Fibroblast of lung (primary cell): ENCODE data around the gene SMARCE1. TPM values are rescaled to one million over a fixed set of nuclear protein-coding genes. Genes with fewer than 3 reads are reported as not detected.
A peak's percentile ranks its signal among the peaks of the same experiment; 100 is the strongest.

Experiments
- DNase-seq, 2 donors: peaks; one replicate each; pipeline versions ENCODE4 v3.0.0 to v3.0.0-alpha.2; 2010; ENCODE audit warnings: low read depth in 2 of 2
- H2AFZ ChIP-seq: 2 replicates; pipeline ENCODE4 v1.5.1; 2012; ENCODE audit warnings: low read length, control low read depth, inconsistent platforms
- H3K27ac ChIP-seq: 2 replicates; pipeline ENCODE4 v1.5.1; 2011; ENCODE audit warnings: low read length, control low read depth; ENCODE audit not compliant: insufficient read depth
- H3K27me3 ChIP-seq: 2 replicates; pipeline ENCODE4 v1.5.1; 2011; ENCODE audit warnings: mild to moderate bottlenecking, low read length; ENCODE audit not compliant: control insufficient read depth, insufficient read depth
- H3K36me3 ChIP-seq: 2 replicates; pipeline ENCODE4 v1.5.1; 2011; ENCODE audit warnings: low read length; ENCODE audit not compliant: control insufficient read depth, insufficient read depth
- H3K4me1 ChIP-seq: 2 replicates; pipeline ENCODE4 v1.5.1; 2011; ENCODE audit warnings: low read length; ENCODE audit not compliant: control insufficient read depth, insufficient read depth; ENCODE audit errors: extremely low read depth
- H3K4me2 ChIP-seq: 2 replicates; pipeline ENCODE4 v1.5.1; 2011; ENCODE audit warnings: low read length, control low read depth; ENCODE audit not compliant: insufficient read depth; ENCODE audit errors: extremely low read depth
- H3K4me3 ChIP-seq, 4 experiments: fragments of 200-600 bp in 1 of 4; sonication (generic) in 1 of 4; replicated peaks in 1 of 4; 2 replicates each; pipeline ENCODE4 v1.5.1; 2011 to 2016; ENCODE audit warnings: low read length in 4 of 4, low read depth in 3 of 4, mild to moderate bottlenecking in 3 of 4, control low read depth in 2 of 4, inconsistent platforms in 1 of 4, mixed read lengths in 1 of 4; ENCODE audit not compliant: insufficient read depth in 1 of 4; ENCODE audit errors: control extremely low read depth in 1 of 4
- H3K79me2 ChIP-seq: 2 replicates; pipeline ENCODE4 v1.5.1; 2012; ENCODE audit warnings: mild to moderate bottlenecking, low read length, inconsistent platforms; ENCODE audit not compliant: control insufficient read depth, insufficient read depth
- H3K9ac ChIP-seq: 2 replicates; pipeline ENCODE4 v1.5.1; 2011; ENCODE audit warnings: mild to moderate bottlenecking, low read length, control low read depth; ENCODE audit not compliant: insufficient read depth
- H3K9me3 ChIP-seq: 2 replicates; pipeline ENCODE4 v1.5.1; 2012; ENCODE audit warnings: low read depth, low read length; ENCODE audit not compliant: control insufficient read depth, insufficient read depth
- H4K20me1 ChIP-seq: 2 replicates; pipeline ENCODE4 v1.5.1; 2011; ENCODE audit warnings: low read length; ENCODE audit not compliant: control insufficient read depth, insufficient read depth; ENCODE audit errors: extremely low read depth
- CTCF ChIP-seq, 2 donors: IDR thresholded peaks in 1 of 2; conservative IDR thresholded peaks in 1 of 2; 1 replicate in 1 of 2; 2 replicates in 1 of 2; pipeline ENCODE4 v1.5.1; 2011 to 2012; ENCODE audit warnings: low read length in 2 of 2, control low read depth in 1 of 2, inconsistent platforms in 1 of 2, low read depth in 1 of 2, mild to moderate bottlenecking in 1 of 2
- EZH2 ChIP-seq: IDR thresholded peaks from 2 replicates; pipeline ENCODE4 v1.5.1; 2012; ENCODE audit warnings: low read length, control low read depth, mild to moderate bottlenecking; ENCODE audit errors: missing control alignments
- polyA minus RNA-seq: library from RNA; depleted of rRNA, polyadenylated mRNA; stranded (reverse); fragments of >200 nt; gene quantifications from 2 replicates; pipeline ENCODE4 v1.2.3, GENCODE V29; 2011; ENCODE audit warnings: low replicate concordance
- polyA plus RNA-seq, 2 donors: library from polyadenylated mRNA; depleted of rRNA in 1 of 2; stranded (reverse) in 1 of 2; unstranded in 1 of 2; fragments of >200 nt; gene quantifications; 2 replicates each; pipeline ENCODE4 v1.2.1, GENCODE V29; 2011 to 2012; ENCODE audit warnings: missing spikeins in 1 of 2
- total RNA-seq: library from RNA; depleted of rRNA; stranded (reverse); fragments of >200 nt; gene quantifications from 2 replicates; pipeline ENCODE4 v1.2.1, GENCODE V29; 2014

The SMARCE1 gene
- total RNA-seq = 75.6 and 86.5 TPM in 2 replicates
- polyA plus RNA-seq = 93.8 and 103 TPM in 2 replicates
- 110 and 134 TPM in 2 replicates for polyA plus RNA-seq (2012)
- polyA minus RNA-seq = 10.2 and 21.9 TPM in 2 replicates

DNA sequence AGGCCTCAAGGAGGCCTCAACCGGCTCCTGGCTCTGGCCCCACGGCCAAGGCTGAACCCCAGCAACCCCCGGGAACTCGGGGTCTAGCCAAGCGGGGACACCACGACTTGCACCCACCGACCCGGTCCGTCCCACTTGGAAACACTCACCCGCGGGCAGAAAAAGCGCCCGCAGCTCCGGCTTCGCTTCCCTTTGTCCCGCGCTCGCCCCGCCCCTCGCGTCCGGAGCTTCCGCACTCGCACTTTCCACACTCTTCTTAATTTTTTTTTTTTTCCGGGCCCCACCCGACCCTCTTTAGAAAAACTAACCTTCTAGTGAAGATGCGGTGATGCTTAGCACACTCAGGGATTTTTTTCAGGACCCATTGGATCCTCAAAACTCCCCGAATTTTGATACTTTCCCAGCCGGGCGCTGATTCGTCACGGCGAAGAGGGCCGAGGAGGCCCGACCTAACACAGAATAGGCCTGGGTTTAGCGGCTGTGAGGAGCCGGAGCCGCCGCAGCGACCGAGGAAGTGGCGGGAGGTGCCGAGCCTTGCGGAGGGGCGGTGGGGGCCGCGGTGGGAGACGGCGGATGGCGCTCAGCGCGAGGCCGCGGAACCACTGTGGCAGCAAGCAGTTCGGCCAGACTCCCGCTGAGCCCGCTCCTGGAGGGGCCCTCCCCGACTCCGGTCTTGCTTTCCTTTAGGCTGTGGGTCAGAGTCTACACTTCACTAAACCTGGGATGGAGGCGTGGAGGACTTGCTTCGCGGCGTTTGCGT lies at the start of gene SMARCE1:
SMARCE1 (minus strand) TSS at position 195 of the 760 bp plus-strand sequence. CDS start 2,016 bp downstream, outside the sequence.
- Histone ChIP-seq H4K20me1 (no peaks in the 10 kb centered on the region), H3K4me3 (peak within 1 kb of the TSS; percentile 81 to 95 (median 94)), H3K4me1 (no peaks in the 10 kb centered on the region), H3K4me2 (peak within 1 kb of the TSS; percentile 54), H3K27ac (peak within 1 kb of the TSS; percentile 96), H3K36me3 (peaks cover 3% of the 10 kb centered on the region), H2AFZ (peak within 1 kb of the TSS; percentile 84), H3K9ac (peak within 1 kb of the TSS; percentile 99), H3K9me3 (no peaks in the 10 kb centered on the region), H3K79me2 (peaks cover 33% of the 10 kb centered on the region), H3K27me3 (no peaks in the 10 kb centered on the region)
- DNase-seq = peak; percentile 81 to 82
- TF ChIP-seq EZH2 (no peak), CTCF (conservative IDR thresholded peaks at IDR 0.05 in 1 of 2, IDR thresholded peaks at IDR 0.05 in 1 of 2; ENCODE audit: low read depth in 1 of 2, low read length in 2 of 2) (no peak)

- Histone ChIP-seq H3K9me3 (no peaks in the 10 kb centered on the region), H3K4me1 (no peaks in the 10 kb centered on the region), H4K20me1 (no peaks in the 10 kb centered on the region), H3K79me2 (no peaks in the 10 kb centered on the region), H3K36me3 (no peaks in the 10 kb centered on the region), H3K4me3 (no peak overlapping the region), H3K4me2 (no peak overlapping the region), H3K9ac (no peak overlapping the region), H2AFZ (no peak overlapping the region), H3K27me3 (peaks cover 17% of the 10 kb centered on the region), H3K27ac (no peak overlapping the region)
- TF ChIP-seq CTCF (conservative IDR thresholded peaks at IDR 0.05 in 1 of 2, IDR thresholded peaks at IDR 0.05 in 1 of 2; ENCODE audit: low read depth in 1 of 2, low read length in 2 of 2) (no peak), EZH2 (no peak)
- no peak for DNase-seq
Measured at GRCh38 chr17:40697297-40697696, 49.7 kb upstream of the SMARCE1 start.

DNA sequence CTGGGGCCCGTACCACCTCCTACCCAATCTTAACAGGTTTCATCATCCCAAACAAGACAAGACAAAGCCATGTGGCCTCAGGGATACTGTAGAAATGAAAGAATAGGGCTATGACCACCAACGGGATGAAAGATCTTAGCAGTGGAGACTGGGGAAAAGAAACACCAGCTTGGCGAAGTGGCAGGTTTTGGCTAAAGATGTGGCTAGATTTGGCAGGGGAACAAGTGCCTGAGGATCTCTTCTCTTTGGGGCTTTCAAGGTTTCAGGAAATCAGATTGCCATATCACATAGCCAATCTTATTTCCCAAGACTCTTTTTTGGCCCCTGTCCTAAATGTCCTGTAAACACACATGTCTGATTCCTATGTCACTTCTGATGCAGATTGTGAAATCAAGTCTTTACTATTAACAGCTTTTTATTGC lies 49.0 kb upstream of the SMARCE1 start:
- DNase-seq = peak in 1 of 2 donors; percentile 6
- no peak overlapping the region for H3K27ac ChIP-seq
- no peaks in the 10 kb centered on the region for H4K20me1 ChIP-seq
- H3K36me3 ChIP-seq = no peaks in the 10 kb centered on the region
- H2AFZ ChIP-seq = no peak overlapping the region
- H3K4me1 ChIP-seq = no peaks in the 10 kb centered on the region
- H3K4me3 ChIP-seq = no peak overlapping the region
- TF ChIP-seq EZH2 (no peak), CTCF (conservative IDR thresholded peaks at IDR 0.05 in 1 of 2, IDR thresholded peaks at IDR 0.05 in 1 of 2; ENCODE audit: low read depth in 1 of 2, low read length in 2 of 2) (no peak)
- H3K9ac ChIP-seq = no peak overlapping the region
- H3K9me3 ChIP-seq = no peaks in the 10 kb centered on the region
- no peaks in the 10 kb centered on the region for H3K79me2 ChIP-seq
- H3K4me2 ChIP-seq = no peak overlapping the region
- peaks cover 17% of the 10 kb centered on the region for H3K27me3 ChIP-seq
